ENCODE measurements around the gene EXD3. TPM values are rescaled to one million over a fixed set of nuclear protein-coding genes. Genes with fewer than 3 reads are reported as not detected.

EXD3 gene
- total RNA-seq, 2 donors from 2014 or later, result 7.9 to 14.8 TPM

Other genes with a start within 250 kb of the EXD3 start
- gene ANAPC2, start 234.6 kb downstream of the EXD3 start, total RNA-seq, result 10 to 100 TPM; 48.1 to 68.3 TPM
- 10 to 100 TPM; 37.1 to 64.0 TPM for gene SSNA1, start 234.5 kb downstream of the EXD3 start, total RNA-seq
- 1 to 10 TPM; 5.7 to 7.3 TPM for gene TPRN, start 222.4 kb downstream of the EXD3 start, total RNA-seq
- 10 to 100 TPM; 15.3 to 27.1 TPM for gene TMEM203, start 217.5 kb downstream of the EXD3 start, total RNA-seq
- gene NDOR1, start 217.5 kb downstream of the EXD3 start, total RNA-seq, result 10 to 100 TPM; 31.7 to 48.5 TPM
- gene RNF208, start 200.9 kb downstream of the EXD3 start, total RNA-seq, result 1 to 10 TPM; 3.1 to 9.4 TPM
- gene CYSRT1, start 198.0 kb downstream of the EXD3 start, total RNA-seq, result under 1 TPM; 0.34 to 0.64 TPM
- gene RNF224, start 195.7 kb downstream of the EXD3 start, total RNA-seq, result not detected
- under 1 TPM in 1 of 2 donors, not detected in 1; 0.12 TPM for gene SLC34A3, start 192.3 kb downstream of the EXD3 start, total RNA-seq
- gene TUBB4B, start 181.9 kb downstream of the EXD3 start, total RNA-seq, result 100 to 1,000 TPM; 277 to 307 TPM
- gene STPG3, start 171.9 kb downstream of the EXD3 start, total RNA-seq, result not detected
- gene NELFB, start 167.8 kb downstream of the EXD3 start, total RNA-seq, result 10 to 100 TPM; 57.6 to 58.4 TPM
- gene TOR4A, start 145.4 kb downstream of the EXD3 start, total RNA-seq, result 1 to 10 TPM; 2.6 to 8.8 TPM
- gene NRARP, start 120.9 kb downstream of the EXD3 start, total RNA-seq, result 1 to 10 TPM in 1 of 2 donors, under 1 TPM in 1; 0.61 to 3.1 TPM
- 1 to 10 TPM in 1 of 2 donors, not detected in 1; 1.5 TPM for gene NOXA1, start 231 bp upstream of the EXD3 start, total RNA-seq
- not detected for gene ENTPD8, start 18.2 kb upstream of the EXD3 start, total RNA-seq
- 10 to 100 TPM; 12.0 to 61.3 TPM for gene NSMF, start 36.2 kb upstream of the EXD3 start, total RNA-seq
- 1 to 10 TPM; 3.7 to 4.4 TPM for gene PNPLA7, start 127.2 kb upstream of the EXD3 start, total RNA-seq
- 10 to 100 TPM; 21.2 to 31.6 TPM for gene MRPL41, start 128.7 kb upstream of the EXD3 start, total RNA-seq
- 10 to 100 TPM; 30.1 to 64.7 TPM for gene DPH7, start 155.8 kb upstream of the EXD3 start, total RNA-seq
- gene ZMYND19, start 167.3 kb upstream of the EXD3 start, total RNA-seq, result 10 to 100 TPM; 32.9 to 63.5 TPM
- 10 to 100 TPM; 34.4 to 40.9 TPM for gene ARRDC1, start 182.5 kb upstream of the EXD3 start, total RNA-seq
- gene EHMT1, start 195.8 kb upstream of the EXD3 start, total RNA-seq, result 10 to 100 TPM; 80.4 to 85.0 TPM

Data from activated naive CD4-positive, alpha-beta T cell treated with anti-CD3 and anti-CD28 coated beads, Interleukin-2, amount 50 U/mL, for 72 hours (primary cell).